Measurements from ENCODE around the gene MTARC1.

MTARC1 gene

DNA sequence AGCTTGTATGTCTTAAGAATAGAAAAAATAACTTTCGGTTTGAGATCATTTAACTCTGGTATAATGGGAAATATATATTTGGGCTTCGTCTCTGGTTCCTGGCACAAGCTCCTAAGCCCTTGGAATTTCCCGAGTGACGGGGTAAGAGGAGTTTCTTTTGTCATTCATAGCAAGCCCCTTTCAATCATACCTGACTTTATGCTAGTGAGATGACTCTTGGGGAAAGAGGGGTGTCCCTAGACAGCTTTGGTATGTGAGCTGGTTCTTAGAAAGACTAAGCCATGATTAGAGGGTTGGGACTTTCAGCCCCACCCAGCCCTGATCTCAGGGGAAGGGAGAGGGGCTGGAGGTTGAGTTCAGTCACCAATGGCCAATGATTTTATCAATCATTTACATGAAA is 13.9 kb upstream of the MTARC1 start:
- no peak for DNase-seq

- no peak for DNase-seq
These were observed 11.4 kb upstream of the MTARC1 start for GRCh38 chr1:220775240-220775853.

GRCh38 chr1:220776254-220776653 is 10.5 kb upstream of the MTARC1 start:
- no peak for DNase-seq

- no peak for DNase-seq
These were observed 9.9 kb upstream of the MTARC1 start for GRCh38 chr1:220776720-220777326.

DNA sequence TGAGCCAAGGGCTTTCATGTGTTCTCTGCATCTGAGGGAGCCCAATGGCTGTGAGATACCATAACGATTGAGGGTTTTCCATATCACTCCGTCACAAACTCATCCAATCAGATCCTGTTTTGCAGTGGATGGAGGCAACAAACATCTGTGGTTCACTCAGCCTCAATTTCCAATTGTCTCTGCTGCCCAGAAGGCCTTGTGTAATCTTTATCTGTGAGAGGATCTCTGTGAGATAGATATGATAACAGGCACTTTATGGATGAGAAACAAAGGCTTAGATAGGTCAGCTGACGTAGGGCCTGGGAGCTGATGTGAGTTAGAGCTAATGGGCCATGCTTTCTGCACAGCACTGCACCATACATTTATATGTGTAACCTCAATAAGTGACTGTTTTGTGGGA is 3.3 kb upstream of the MTARC1 start:
- no peak for DNase-seq

- DNase-seq: no peak
These were observed 2.0 kb upstream of the MTARC1 start for GRCh38 chr1:220784751-220785150.

DNA sequence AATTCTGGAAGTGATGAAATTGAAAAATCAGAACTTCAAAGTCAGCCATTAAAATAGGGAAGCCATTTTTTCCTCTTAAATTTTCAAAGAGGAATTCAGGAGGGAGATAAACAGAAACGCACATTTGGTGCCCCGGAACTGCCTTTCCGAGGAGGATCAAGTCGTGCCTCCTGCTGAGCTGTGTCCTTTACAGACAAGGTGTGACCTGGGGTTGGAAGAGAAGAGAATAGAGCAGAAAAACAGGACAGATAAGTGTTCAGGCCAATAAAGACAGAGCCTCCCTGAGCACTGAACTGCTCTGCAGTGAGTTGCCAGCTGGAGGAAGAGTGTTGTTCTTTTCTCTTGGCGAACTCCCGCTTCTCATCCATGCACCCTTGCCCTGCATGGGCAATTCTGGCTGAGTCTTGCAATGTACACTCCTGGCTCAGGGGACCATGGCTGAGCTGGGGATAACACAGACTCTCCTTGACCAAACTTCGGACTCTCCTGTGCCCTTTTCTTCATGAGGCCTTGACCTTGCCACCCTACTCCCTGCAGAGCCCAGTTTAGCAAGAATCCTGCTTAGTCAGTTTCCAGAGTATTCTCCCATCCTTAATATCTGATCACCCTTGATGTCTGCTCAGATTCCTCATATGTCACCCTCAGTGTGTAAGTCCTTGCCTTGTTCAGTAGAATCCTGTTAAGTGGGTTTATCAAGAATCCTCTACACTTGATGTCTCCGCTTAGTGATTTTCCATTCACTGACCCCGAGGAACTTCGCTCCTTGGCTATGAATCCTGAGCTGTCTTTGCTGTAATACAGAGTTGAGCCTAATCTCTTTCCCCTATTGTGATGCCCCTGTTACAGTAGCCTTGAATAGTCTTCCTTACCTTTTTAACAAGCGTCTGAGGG is 1.3 kb upstream of the MTARC1 start:
- DNase-seq: no peak

- DNase-seq: no peak
These were observed 716 bp upstream of the MTARC1 start for GRCh38 chr1:220786057-220786336.

DNA sequence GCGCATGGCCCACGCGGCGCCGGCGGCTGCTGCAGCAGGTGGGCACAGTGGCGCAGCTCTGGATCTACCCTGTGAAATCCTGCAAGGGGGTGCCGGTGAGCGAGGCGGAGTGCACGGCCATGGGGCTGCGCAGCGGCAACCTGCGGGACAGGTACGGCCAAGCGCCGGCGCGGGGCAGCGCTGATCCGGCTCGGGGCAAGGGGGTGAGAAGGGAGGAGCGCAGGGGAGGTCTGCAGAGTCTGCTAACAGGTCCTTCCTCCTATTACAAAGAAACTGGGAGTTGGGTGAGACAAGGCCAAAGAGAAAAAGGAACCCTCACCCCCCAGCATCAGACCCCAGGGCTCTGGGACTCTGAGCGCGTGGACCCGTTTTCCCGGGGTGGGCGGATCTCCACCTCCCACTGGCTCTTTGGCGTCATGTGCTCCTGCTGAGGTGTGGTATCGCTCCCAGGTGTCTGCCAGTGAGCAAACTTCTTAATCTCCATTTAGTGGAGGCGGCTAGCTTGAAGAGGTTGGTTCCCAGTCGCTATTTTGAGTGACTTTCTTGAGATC is 431 bp downstream of the MTARC1 start:
- no peak for DNase-seq

- DNase-seq: no peak
These were observed 2.2 kb downstream of the MTARC1 start for GRCh38 chr1:220788900-220789299.

GRCh38 chr1:220789532-220790147 is 2.9 kb downstream of the MTARC1 start:
- DNase-seq: no peak

GRCh38 chr1:220791285-220791684 is 4.6 kb downstream of the MTARC1 start:
- DNase-seq: no peak

GRCh38 chr1:220791956-220792355 is 5.2 kb downstream of the MTARC1 start:
- DNase-seq: no peak

DNA sequence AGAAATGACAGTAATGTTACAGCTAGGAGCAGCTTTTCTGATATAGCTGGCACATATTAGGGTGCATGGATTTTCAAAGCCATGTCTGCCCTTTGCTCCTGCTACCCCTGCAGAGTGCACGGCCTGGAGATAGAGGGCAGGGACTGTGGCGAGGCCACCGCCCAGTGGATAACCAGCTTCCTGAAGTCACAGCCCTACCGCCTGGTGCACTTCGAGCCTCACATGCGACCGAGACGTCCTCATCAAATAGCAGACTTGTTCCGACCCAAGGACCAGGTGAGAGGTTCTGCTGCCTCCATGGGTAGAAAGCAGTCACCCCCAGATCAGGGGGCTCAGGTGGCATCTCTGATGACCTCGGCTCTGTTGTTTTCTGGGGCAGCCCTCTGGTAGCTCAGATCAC is 9.8 kb downstream of the MTARC1 start:
- DNase-seq: no peak

- DNase-seq: no peak
These were observed 10.3 kb downstream of the MTARC1 start for GRCh38 chr1:220797044-220797443.

DNA sequence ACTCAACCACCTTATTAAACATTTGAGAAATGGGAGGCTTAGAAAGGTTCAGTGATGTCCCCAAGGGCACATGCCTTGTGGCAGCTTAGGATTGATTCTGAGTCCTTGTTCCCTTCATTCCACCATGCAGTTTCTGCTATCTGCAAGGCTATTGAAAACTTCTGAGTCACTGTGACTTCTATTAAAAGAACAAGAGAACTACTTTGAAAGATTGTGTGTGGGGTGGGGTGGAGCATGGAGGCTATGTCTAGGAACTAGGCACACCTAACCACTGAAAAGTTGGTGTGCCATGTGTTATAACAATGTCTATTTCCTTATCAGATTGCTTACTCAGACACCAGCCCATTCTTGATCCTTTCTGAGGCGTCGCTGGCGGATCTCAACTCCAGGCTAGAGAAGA is 10.8 kb downstream of the MTARC1 start:
- no peak for DNase-seq

- no peak for DNase-seq
These were observed 11.6 kb downstream of the MTARC1 start for GRCh38 chr1:220798338-220798737.

GRCh38 chr1:220800262-220800661 is 13.5 kb downstream of the MTARC1 start:
- DNase-seq: no peak

DNA sequence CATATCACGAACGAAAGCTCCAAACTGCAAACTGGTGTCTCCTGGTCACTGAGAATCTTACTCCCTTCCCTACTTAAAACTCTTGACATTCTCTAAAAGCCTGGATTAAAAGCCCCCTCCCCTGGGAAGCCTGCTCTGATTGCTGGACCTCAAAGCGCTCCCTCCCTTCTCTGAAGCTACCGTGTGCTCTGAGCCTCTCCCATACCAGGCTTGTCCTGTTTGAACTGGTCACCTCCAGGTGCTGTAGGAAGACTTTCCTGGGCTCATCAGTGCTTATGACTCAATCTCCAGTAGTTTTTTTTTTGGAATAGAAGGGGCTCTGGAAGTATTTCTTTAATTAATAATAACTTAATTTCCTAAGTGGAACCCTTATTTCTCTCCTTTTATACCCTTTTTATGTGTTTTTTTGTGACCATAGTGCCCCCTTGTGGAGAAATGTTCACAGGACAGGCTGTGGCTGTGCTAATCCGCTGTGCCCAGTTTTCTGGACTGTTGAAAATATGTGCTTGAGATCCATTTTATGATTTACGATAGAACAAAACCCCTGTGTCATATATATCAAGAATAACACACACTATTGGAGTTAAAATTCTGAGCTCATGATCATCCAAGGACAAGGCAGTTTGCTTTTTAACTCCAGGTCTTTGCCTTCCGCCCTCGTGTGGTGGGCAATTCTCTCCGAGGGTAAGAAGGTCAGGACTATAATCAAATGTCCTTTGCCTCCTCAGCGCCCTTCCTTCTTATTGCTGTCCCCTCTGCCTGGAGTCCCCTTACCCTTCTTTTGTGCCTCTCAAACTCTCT is 16.9 kb downstream of the MTARC1 start:
- no peak for DNase-seq

- no peak for DNase-seq
These were observed 17.5 kb downstream of the MTARC1 start for GRCh38 chr1:220804202-220804586.

DNA sequence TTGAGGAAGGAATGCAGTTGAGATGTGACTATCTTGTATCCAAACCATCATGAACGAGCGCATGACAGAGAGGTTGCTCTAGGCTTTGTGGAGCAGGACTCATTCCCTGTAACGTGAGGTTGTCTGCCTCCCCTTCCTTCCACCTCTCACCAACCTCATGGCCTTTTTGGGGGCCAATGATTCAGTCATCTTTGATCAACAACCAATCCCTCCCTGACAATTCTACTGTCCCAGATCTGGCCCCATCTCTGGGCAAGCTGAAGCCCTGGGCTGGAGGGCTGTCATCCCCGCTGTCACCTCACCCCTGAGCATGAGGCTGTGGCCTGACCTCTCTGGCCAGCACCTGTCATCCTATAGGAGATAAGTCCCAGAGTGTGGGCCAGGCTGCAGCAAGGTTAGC is 19.7 kb downstream of the MTARC1 start:
- DNase-seq: no peak

DNA sequence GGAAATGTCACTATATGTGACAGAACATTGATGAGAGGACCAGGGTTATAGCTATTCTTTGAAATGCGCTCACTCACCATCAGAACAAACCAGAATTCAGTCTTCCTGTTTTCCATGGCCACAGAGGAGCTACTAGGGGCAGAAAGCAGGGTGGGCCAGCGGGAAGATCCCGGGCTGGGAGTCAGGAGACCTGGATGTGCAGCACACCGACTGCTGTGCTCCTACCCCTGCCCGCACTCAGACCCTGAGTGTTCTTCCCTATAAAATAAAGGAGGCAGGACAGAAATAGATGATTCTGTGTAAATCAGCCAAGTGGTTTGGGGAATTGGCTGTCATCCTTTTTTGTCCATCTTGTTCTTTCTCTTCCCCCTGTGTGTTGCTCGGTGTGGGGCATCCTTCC is 21.0 kb downstream of the MTARC1 start:
- DNase-seq: no peak

Data from cortex of kidney (tissue), 1 donor.